ENCODE results near the gene LSM5. TPM values are rescaled to one million over a fixed set of nuclear protein-coding genes. Genes with fewer than 3 reads are reported as not detected.
"Not testable (repeated sequence)": the region's sequence is repeated elsewhere in the genome, so short reads cannot be mapped to it uniquely, and the experiment has no call there.

LSM5 gene
- total and polyA plus RNA-seq, 2 experiments from 2014 or later: 39.7 to 123 TPM

DNA sequence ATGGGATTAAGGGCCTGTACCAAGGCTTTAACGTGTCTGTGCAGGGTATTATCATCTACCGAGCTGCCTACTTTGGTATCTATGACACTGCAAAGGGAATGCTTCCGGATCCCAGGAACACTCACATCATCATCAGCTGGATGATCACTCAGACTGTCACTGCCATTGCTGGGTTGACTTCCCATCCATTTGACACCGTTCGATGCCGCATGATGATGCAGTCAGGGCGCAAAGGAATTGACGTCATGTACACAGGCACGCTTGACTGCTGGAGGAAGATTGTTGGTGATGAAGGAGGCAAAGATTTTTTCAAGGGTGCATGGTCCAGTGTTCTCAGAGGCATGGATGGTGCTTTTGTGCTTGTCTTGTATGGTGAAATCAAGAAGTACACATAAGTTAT, 18.2 kb downstream of the LSM5 start:
- Histone ChIP-seq H3K4me3 (no peak overlapping the region), H3K9me3 (ENCODE audit: low read depth) (no peaks in the 10 kb centered on the region), H3K4me1 (ENCODE audit: low read depth) (no peaks in the 10 kb centered on the region), H3K27ac (no peak overlapping the region), H3K36me3 (no peaks in the 10 kb centered on the region), H3K27me3 (no peaks in the 10 kb centered on the region)
- no peak for DNase-seq (ENCODE audit: low read depth in 1 of 2, low spot score in 1 of 2)
- TF ChIP-seq, protein P1, sequence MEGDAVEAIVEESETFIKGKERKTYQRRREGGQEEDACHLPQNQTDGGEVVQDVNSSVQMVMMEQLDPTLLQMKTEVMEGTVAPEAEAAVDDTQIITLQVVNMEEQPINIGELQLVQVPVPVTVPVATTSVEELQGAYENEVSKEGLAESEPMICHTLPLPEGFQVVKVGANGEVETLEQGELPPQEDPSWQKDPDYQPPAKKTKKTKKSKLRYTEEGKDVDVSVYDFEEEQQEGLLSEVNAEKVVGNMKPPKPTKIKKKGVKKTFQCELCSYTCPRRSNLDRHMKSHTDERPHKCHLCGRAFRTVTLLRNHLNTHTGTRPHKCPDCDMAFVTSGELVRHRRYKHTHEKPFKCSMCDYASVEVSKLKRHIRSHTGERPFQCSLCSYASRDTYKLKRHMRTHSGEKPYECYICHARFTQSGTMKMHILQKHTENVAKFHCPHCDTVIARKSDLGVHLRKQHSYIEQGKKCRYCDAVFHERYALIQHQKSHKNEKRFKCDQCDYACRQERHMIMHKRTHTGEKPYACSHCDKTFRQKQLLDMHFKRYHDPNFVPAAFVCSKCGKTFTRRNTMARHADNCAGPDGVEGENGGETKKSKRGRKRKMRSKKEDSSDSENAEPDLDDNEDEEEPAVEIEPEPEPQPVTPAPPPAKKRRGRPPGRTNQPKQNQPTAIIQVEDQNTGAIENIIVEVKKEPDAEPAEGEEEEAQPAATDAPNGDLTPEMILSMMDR (IDR thresholded peaks at IDR 0.05; ENCODE audit: low read depth, low read length): no peak

DNA sequence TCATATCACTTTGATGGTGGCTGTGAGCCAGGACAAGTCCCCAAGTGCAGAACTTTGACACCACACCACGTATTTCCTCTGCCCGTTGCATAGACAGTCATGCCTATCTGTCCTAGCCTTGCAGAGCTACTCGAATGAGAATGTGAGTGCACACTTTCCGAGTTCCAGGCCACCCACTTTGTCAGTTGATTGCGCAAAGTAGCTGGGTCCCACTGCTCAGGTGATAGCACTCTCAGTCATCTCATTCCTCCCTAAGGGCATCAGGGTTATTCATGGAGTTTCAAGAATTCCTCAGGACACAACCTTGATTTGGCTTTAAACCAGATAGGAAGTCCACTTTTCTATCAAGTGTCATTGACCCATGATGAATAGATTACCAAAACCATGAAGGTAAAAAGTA, 19.3 kb downstream of the LSM5 start:
- H3K27me3 ChIP-seq: no peaks in the 10 kb centered on the region
- H3K4me1 ChIP-seq (ENCODE audit: low read depth): no peaks in the 10 kb centered on the region
- DNase-seq (ENCODE audit: low read depth in 1 of 2, low spot score in 1 of 2): no peak
- no peaks in the 10 kb centered on the region for H3K36me3 ChIP-seq
- no peak overlapping the region for H3K27ac ChIP-seq
- TF ChIP-seq, protein P1 (IDR thresholded peaks at IDR 0.05; ENCODE audit: low read depth, low read length): no peak
- no peaks in the 10 kb centered on the region for H3K9me3 ChIP-seq (ENCODE audit: low read depth)
- no peak overlapping the region for H3K4me3 ChIP-seq

DNA sequence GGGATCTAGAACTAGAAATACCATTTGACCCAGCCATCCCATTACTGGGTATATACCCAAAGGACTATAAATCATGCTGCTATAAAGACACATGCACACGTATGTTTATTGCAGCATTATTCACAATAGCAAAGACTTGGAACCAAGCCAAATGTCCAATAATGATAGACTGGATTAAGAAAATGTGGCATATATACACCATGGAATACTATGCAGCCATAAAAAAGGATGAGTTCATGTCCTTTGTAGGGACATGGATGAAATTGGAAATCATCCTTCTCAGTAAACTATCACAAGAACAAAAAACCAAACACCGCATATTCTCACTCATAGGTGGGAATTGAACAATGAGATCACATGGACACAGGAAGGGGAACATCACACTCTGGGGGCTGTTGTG, 20.2 kb downstream of the LSM5 start:
- H3K9me3 ChIP-seq (ENCODE audit: low read depth); DNase-seq (ENCODE audit: low read depth in 1 of 2, low spot score in 1 of 2); H3K36me3 ChIP-seq; H3K4me3 ChIP-seq; H3K27me3 ChIP-seq; H3K27ac ChIP-seq; H3K4me1 ChIP-seq (ENCODE audit: low read depth): not testable (repeated sequence)

DNA sequence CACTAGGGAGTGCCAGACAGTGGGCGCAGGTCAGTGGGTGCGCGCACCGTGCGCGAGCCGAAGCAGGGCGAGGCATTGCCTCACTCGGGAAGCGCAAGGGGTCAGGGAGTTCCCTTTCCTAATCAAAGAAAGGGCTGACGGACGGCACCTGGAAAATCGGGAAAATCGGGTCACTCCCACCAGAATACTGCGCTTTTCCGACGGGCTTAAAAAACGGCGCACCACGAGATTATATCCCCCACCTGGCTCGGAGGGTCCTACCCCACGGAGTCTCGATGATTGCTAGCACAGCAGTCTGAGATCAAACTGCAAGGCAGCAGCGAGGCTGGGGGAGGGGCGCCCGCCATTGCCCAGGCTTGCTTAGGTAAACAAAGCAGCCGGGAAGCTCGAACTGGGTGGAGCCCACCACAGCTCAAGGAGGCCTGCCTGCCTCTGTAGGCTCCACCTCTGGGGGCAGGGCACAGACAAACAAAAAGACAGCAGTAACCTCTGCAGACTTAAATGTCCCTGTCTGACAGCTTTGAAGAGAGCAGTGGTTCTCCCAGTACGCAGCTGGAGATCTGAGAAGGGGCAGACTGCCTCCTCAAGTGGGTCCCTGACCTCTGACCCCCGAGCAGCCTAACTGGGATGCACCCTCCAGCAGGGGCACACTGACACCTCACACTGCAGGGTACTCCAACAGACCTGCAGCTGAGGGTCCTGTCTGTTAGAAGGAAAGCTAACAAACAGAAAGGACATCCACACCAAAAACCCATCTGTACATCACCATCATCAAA, 25.4 kb downstream of the LSM5 start:
- H3K4me3 ChIP-seq; H3K27me3 ChIP-seq; DNase-seq (ENCODE audit: low read depth in 1 of 2, low spot score in 1 of 2); H3K9me3 ChIP-seq (ENCODE audit: low read depth); H3K36me3 ChIP-seq; H3K27ac ChIP-seq: not testable (repeated sequence)
- peaks cover 18% of the 10 kb centered on the region for H3K4me1 ChIP-seq (ENCODE audit: low read depth)

DNA sequence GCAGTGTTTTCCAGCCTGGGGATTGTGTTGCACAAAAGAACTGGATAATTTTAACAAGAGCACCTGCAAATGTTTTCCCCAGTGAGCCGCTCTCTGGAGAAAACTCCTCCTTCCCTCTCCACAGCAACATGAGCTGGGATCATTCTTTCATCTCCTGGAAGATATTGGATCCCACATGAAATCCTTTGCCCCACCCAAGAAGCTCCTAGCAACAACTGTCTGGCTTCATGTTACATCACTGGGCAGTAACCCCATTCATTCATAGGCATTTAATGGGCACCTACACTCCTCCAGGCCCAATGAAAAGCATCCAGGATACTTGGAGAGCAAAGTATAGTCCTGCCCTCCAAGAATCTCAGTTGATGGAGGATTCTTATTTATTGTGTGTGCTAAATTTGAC, 27.2 kb downstream of the LSM5 start:
- Histone ChIP-seq H3K27me3 (no peaks in the 10 kb centered on the region), H3K4me3 (no peak overlapping the region), H3K9me3 (ENCODE audit: low read depth) (no peaks in the 10 kb centered on the region), H3K27ac (peak overlapping the region; percentile 74), H3K36me3 (no peaks in the 10 kb centered on the region), H3K4me1 (ENCODE audit: low read depth) (peaks cover 18% of the 10 kb centered on the region)
- TF ChIP-seq, protein P1 (IDR thresholded peaks at IDR 0.05; ENCODE audit: low read depth, low read length): no peak
- no peak for DNase-seq (ENCODE audit: low read depth in 1 of 2, low spot score in 1 of 2)

DNA sequence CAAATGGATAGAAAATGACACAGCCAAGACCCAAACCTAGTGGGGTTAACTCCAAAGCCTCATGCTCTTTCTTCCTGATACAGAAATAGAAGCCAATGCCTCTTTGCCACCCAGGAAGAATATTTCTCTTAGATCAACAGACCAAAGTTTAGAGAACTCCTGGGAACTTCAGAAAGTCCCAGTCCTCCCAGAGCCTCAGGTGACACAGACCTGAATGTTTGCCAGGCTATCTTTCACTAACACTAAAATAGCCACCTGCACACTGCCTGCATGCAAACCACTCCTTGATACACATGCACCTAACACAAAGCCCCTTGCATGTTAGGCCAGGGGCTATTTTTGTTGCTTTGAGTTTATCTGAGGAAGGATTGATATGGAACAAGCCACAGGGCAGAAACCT, 27.7 kb downstream of the LSM5 start:
- H3K36me3 ChIP-seq: no peaks in the 10 kb centered on the region
- H3K4me1 ChIP-seq (ENCODE audit: low read depth): peaks cover 18% of the 10 kb centered on the region
- DNase-seq (ENCODE audit: low read depth in 1 of 2, low spot score in 1 of 2): peak in 1 of 2 donors; percentile 16
- no peaks in the 10 kb centered on the region for H3K9me3 ChIP-seq (ENCODE audit: low read depth)
- no peaks in the 10 kb centered on the region for H3K27me3 ChIP-seq
- TF ChIP-seq, protein P1 (IDR thresholded peaks at IDR 0.05; ENCODE audit: low read depth, low read length): no peak
- H3K27ac ChIP-seq: peak overlapping the region; percentile 74
- no peak overlapping the region for H3K4me3 ChIP-seq

Data from cardiac muscle cell (in vitro differentiated cells and primary cell).